ENCODE data around the gene ARAP1. TPM values are rescaled to one million over a fixed set of nuclear protein-coding genes. Genes with fewer than 3 reads are reported as not detected.

ARAP1 gene
- total and polyA plus RNA-seq, 2 experiments from 2014 or later, result 41.5 to 200 TPM

- TF ChIP-seq, protein P1, sequence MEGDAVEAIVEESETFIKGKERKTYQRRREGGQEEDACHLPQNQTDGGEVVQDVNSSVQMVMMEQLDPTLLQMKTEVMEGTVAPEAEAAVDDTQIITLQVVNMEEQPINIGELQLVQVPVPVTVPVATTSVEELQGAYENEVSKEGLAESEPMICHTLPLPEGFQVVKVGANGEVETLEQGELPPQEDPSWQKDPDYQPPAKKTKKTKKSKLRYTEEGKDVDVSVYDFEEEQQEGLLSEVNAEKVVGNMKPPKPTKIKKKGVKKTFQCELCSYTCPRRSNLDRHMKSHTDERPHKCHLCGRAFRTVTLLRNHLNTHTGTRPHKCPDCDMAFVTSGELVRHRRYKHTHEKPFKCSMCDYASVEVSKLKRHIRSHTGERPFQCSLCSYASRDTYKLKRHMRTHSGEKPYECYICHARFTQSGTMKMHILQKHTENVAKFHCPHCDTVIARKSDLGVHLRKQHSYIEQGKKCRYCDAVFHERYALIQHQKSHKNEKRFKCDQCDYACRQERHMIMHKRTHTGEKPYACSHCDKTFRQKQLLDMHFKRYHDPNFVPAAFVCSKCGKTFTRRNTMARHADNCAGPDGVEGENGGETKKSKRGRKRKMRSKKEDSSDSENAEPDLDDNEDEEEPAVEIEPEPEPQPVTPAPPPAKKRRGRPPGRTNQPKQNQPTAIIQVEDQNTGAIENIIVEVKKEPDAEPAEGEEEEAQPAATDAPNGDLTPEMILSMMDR (IDR thresholded peaks at IDR 0.05; ENCODE audit: low read depth, low read length), result no peak
- no peaks in the 10 kb centered on the region for H3K4me1 ChIP-seq (ENCODE audit: low read depth)
- no peak overlapping the region for H3K27ac ChIP-seq
- H3K36me3 ChIP-seq, result no peaks in the 10 kb centered on the region
- H3K27me3 ChIP-seq, result no peaks in the 10 kb centered on the region
- no peak overlapping the region for H3K4me3 ChIP-seq
- no peak for DNase-seq (ENCODE audit: low read depth in 1 of 2, low spot score in 1 of 2)
- no peaks in the 10 kb centered on the region for H3K9me3 ChIP-seq (ENCODE audit: low read depth)
Measured at GRCh38 chr11:72762641-72763304, 10.6 kb upstream of the ARAP1 start.

- Histone ChIP-seq H3K36me3 (no peaks in the 10 kb centered on the region), H3K9me3 (ENCODE audit: low read depth) (no peaks in the 10 kb centered on the region), H3K27ac (no peak overlapping the region), H3K27me3 (no peaks in the 10 kb centered on the region), H3K4me3 (no peak overlapping the region), H3K4me1 (ENCODE audit: low read depth) (no peaks in the 10 kb centered on the region)
- DNase-seq (ENCODE audit: low read depth in 1 of 2, low spot score in 1 of 2), result peak in 1 of 2 donors; percentile 35
- TF ChIP-seq, protein P1 (IDR thresholded peaks at IDR 0.05; ENCODE audit: low read depth, low read length), result no peak
Measured at GRCh38 chr11:72760539-72761405, 8.6 kb upstream of the ARAP1 start.

- no peaks in the 10 kb centered on the region for H3K4me1 ChIP-seq (ENCODE audit: low read depth)
- DNase-seq (ENCODE audit: low read depth in 1 of 2, low spot score in 1 of 2), result no peak
- no peaks in the 10 kb centered on the region for H3K9me3 ChIP-seq (ENCODE audit: low read depth)
- peak overlapping the region; percentile 32 for H3K27ac ChIP-seq
- H3K36me3 ChIP-seq, result no peaks in the 10 kb centered on the region
- no peak overlapping the region for H3K4me3 ChIP-seq
- H3K27me3 ChIP-seq, result no peaks in the 10 kb centered on the region
- TF ChIP-seq, protein P1 (IDR thresholded peaks at IDR 0.05; ENCODE audit: low read depth, low read length), result no peak
Measured at GRCh38 chr11:72759468-72759985, 7.3 kb upstream of the ARAP1 start.

DNA sequence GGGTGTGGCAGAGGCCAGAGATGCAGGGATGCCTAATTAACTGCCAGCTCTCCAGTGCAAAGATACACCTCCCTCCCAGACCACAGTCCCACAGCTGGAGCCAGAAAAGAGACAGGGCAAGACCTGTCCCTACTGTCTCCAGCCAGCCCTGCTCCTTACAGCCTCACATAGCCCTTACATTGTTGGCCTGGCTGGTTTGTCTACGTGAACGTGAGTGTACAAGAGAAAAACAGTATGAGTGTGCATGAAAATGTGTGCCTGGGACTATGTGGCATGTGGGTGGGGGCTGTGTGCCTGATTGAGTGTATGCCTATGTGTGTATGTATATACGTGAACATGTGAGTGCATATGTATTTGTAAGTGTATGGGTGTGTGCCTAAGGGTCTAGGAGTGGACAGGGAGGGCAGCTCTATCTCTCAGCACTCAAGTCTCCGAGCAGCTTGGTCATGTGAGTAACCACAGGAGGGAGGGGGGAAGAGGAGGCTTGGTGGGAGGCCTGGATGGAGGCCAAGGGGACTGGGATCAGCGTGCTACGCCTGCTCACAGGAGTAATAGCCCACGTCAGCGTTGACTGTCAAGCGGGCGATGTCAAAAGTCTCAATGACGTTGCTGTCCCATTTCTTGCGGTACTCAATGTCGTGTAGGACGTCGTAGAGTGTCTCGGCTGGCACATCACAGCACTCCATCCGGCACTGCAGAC, 6.6 kb upstream of the ARAP1 start:
- TF ChIP-seq, protein P1 (IDR thresholded peaks at IDR 0.05; ENCODE audit: low read depth, low read length), result no peak
- H3K27ac ChIP-seq, result peak overlapping the region; percentile 32
- no peaks in the 10 kb centered on the region for H3K36me3 ChIP-seq
- no peak overlapping the region for H3K4me3 ChIP-seq
- no peaks in the 10 kb centered on the region for H3K4me1 ChIP-seq (ENCODE audit: low read depth)
- no peaks in the 10 kb centered on the region for H3K27me3 ChIP-seq
- peak; percentile 62 to 95 for DNase-seq (ENCODE audit: low read depth in 1 of 2, low spot score in 1 of 2)
- no peaks in the 10 kb centered on the region for H3K9me3 ChIP-seq (ENCODE audit: low read depth)

GRCh38 chr11:72758304-72758689, 6.1 kb upstream of the ARAP1 start:
- H3K27ac ChIP-seq, result no peak overlapping the region
- no peak overlapping the region for H3K4me3 ChIP-seq
- DNase-seq (ENCODE audit: low read depth in 1 of 2, low spot score in 1 of 2), result peak in 1 of 2 donors; percentile 71

More at GRCh38 chr11:72758304-72758689, 6.1 kb upstream of the ARAP1 start:
- Histone ChIP-seq H3K36me3 (no peaks in the 10 kb centered on the region), H3K9me3 (ENCODE audit: low read depth) (no peaks in the 10 kb centered on the region), H3K27me3 (no peaks in the 10 kb centered on the region), H3K4me1 (ENCODE audit: low read depth) (no peaks in the 10 kb centered on the region)
- TF ChIP-seq, protein P1 (IDR thresholded peaks at IDR 0.05; ENCODE audit: low read depth, low read length), result no peak
